Epidermal melanocyte (primary cell): ENCODE results near the gene SNAPIN.
A peak's percentile ranks its signal among the peaks of the same experiment; 100 is the strongest.
"Not testable (repeated sequence)": the region's sequence is repeated elsewhere in the genome, so short reads cannot be mapped to it uniquely, and the experiment has no call there.

Source experiments
- DNase-seq: peaks from one replicate; pipeline ENCODE4 v3.0.0; 2011; ENCODE audit warnings: low spot score; ENCODE audit not compliant: insufficient read length

Gene SNAPIN

GRCh38 chr1:153646672-153647345, 11.7 kb upstream of the SNAPIN start:
- no peak for DNase-seq

- DNase-seq = no peak
Observed at GRCh38 chr1:153647346-153647714, 11.2 kb upstream of the SNAPIN start.

GRCh38 chr1:153648000-153648643, 10.4 kb upstream of the SNAPIN start:
- DNase-seq = no peak

GRCh38 chr1:153649137-153649862, 9.2 kb upstream of the SNAPIN start:
- DNase-seq = no peak

- DNase-seq = no peak
Observed at GRCh38 chr1:153649863-153650235, 8.7 kb upstream of the SNAPIN start.

GRCh38 chr1:153651771-153652170, 6.7 kb upstream of the SNAPIN start:
- no peak for DNase-seq

- no peak for DNase-seq
Observed at GRCh38 chr1:153652805-153653500, 5.5 kb upstream of the SNAPIN start.

GRCh38 chr1:153655333-153655732, 3.2 kb upstream of the SNAPIN start:
- DNase-seq = no peak

GRCh38 chr1:153659175-153659534, 652 bp downstream of the SNAPIN start:
- DNase-seq = no peak

- DNase-seq = no peak
Observed at GRCh38 chr1:153659656-153660055, 1.2 kb downstream of the SNAPIN start.

GRCh38 chr1:153661111-153661708, 2.7 kb downstream of the SNAPIN start:
- DNase-seq = no peak

GRCh38 chr1:153662269-153662668, 3.8 kb downstream of the SNAPIN start:
- DNase-seq = no peak

- DNase-seq = no peak
Observed at GRCh38 chr1:153663211-153663610, 4.7 kb downstream of the SNAPIN start.

GRCh38 chr1:153667439-153667838, 8.9 kb downstream of the SNAPIN start:
- DNase-seq = no peak

- not testable (repeated sequence) for DNase-seq
Observed at GRCh38 chr1:153668672-153669071, 10.2 kb downstream of the SNAPIN start.

GRCh38 chr1:153669606-153670005, 11.1 kb downstream of the SNAPIN start:
- DNase-seq = no peak

GRCh38 chr1:153670257-153670858, 11.9 kb downstream of the SNAPIN start:
- peak; percentile 22 for DNase-seq

- DNase-seq = peak; percentile 100
Observed at GRCh38 chr1:153670859-153671627, 12.5 kb downstream of the SNAPIN start, which contains the start of gene ILF2. TSS of gene ILF2 (minus strand) at chr1:153670993. CDS start at chr1:153670922, 71 bp downstream.

- not testable (repeated sequence) for DNase-seq
Observed at GRCh38 chr1:153671628-153672353, 13.3 kb downstream of the SNAPIN start.

- no peak for DNase-seq
Observed at GRCh38 chr1:153673511-153673910, 15.0 kb downstream of the SNAPIN start.
